NCI-H187 treated with DMSO at 0.1 percent for 48 hours (cell line): ENCODE measurements around the gene ALG10.
"Not testable (repeated sequence)": the region's sequence is repeated elsewhere in the genome, so short reads cannot be mapped to it uniquely, and the experiment has no call there.

ENCODE experiments used
- DNase-seq: peaks from one replicate; lab custom pipeline; 2025; lab: John Stamatoyannopoulos, UW

Gene ALG10

GRCh38 chr12:34022079-34022830, at the start of gene ALG10:
TSS of gene ALG10 (plus strand) at chr12:34022496. CDS start at chr12:34022600, 104 bp downstream.
- peak; percentile 75 for DNase-seq

- not testable (repeated sequence) for DNase-seq
Observed at GRCh38 chr12:33972884-33973283, 49.4 kb upstream of the ALG10 start.

- DNase-seq = no peak
Observed at GRCh38 chr12:33977887-33978286, 44.4 kb upstream of the ALG10 start.

GRCh38 chr12:33988197-33988805, 34.0 kb upstream of the ALG10 start:
- DNase-seq = no peak

GRCh38 chr12:33988913-33989312, 33.4 kb upstream of the ALG10 start:
- DNase-seq = no peak

- no peak for DNase-seq
Observed at GRCh38 chr12:33994857-33995808, 27.2 kb upstream of the ALG10 start.

- not testable (repeated sequence) for DNase-seq
Observed at GRCh38 chr12:34008835-34009234, 13.5 kb upstream of the ALG10 start.

GRCh38 chr12:34016361-34016760, 5.9 kb upstream of the ALG10 start:
- no peak for DNase-seq

- no peak for DNase-seq
Observed at GRCh38 chr12:34021071-34021470, 1.2 kb upstream of the ALG10 start.

- not testable (repeated sequence) for DNase-seq
Observed at GRCh38 chr12:34027661-34028060, 5.4 kb downstream of the ALG10 start.

GRCh38 chr12:34030591-34030990, 8.3 kb downstream of the ALG10 start:
- DNase-seq = no peak

- no peak for DNase-seq
Observed at GRCh38 chr12:34033628-34034296, 11.5 kb downstream of the ALG10 start.

- not testable (repeated sequence) for DNase-seq
Observed at GRCh38 chr12:34038357-34038756, 16.1 kb downstream of the ALG10 start.

- DNase-seq = no peak
Observed at GRCh38 chr12:34046570-34046969, 24.3 kb downstream of the ALG10 start.

- DNase-seq = not testable (repeated sequence)
Observed at GRCh38 chr12:34047855-34048254, 25.6 kb downstream of the ALG10 start.

- no peak for DNase-seq
Observed at GRCh38 chr12:34048714-34049113, 26.4 kb downstream of the ALG10 start.

- no peak for DNase-seq
Observed at GRCh38 chr12:34051486-34051885, 29.2 kb downstream of the ALG10 start.

- DNase-seq = no peak
Observed at GRCh38 chr12:34054938-34055337, 32.6 kb downstream of the ALG10 start.
